ENCODE measurements around the gene SOWAHD.
A peak's percentile ranks its signal among the peaks of the same experiment; 100 is the strongest.

Gene SOWAHD

GRCh38 chrX:119753639-119754257 lies 4.6 kb upstream of the SOWAHD start:
- no peak overlapping the region for H2BK15ac ChIP-seq (replicated peaks; ENCODE audit: low read depth)
- H3K79me2 ChIP-seq (ENCODE audit: control insufficient read depth, insufficient read depth, low read length): no peaks in the 10 kb centered on the region
- H2BK120ac ChIP-seq (ENCODE audit: low read depth, low read length): no peak overlapping the region
- no peaks in the 10 kb centered on the region for H3K79me1 ChIP-seq (ENCODE audit: low read length)
- H3K56ac ChIP-seq (ENCODE audit: low read length): no peak overlapping the region
- no peak overlapping the region for H3K23ac ChIP-seq (ENCODE audit: low read length)
- no peak overlapping the region for H3K27ac ChIP-seq (ENCODE audit: low read depth, low read length)
- no peak overlapping the region for H4K5ac ChIP-seq (ENCODE audit: low read length)
- no peak overlapping the region for H3K4ac ChIP-seq (ENCODE audit: low read depth, low read length)
- H3K18ac ChIP-seq (ENCODE audit: low read length): no peak overlapping the region
- no peak overlapping the region for H4K8ac ChIP-seq (ENCODE audit: low read depth, low read length)
- H3K4me1 ChIP-seq (ENCODE audit: control insufficient read depth, low read depth, low read length): no peaks in the 10 kb centered on the region
- H3K36me3 ChIP-seq (ENCODE audit: control insufficient read depth, insufficient read depth, low read length): no peaks in the 10 kb centered on the region
- no peak overlapping the region for H3K9ac ChIP-seq (ENCODE audit: low read length)
- peak; percentile 67 for DNase-seq
- H3K4me2 ChIP-seq (ENCODE audit: low read length): no peak overlapping the region
- H2AK5ac ChIP-seq (ENCODE audit: low read length): no peak overlapping the region
- WGBS (ENCODE audit: extremely low coverage, insufficient coverage, low lambda C conversion rate): no CpG with 5 or more reads among the region's 8 CpGs
- H3K27me3 ChIP-seq (ENCODE audit: insufficient read depth, low read length, poor library complexity): no peaks in the 10 kb centered on the region
- no peak overlapping the region for H3K4me3 ChIP-seq (ENCODE audit: low read length)
- H2BK5ac ChIP-seq (ENCODE audit: low read length): no peak overlapping the region

- no peak for DNase-seq
- no peak overlapping the region for H3K23ac ChIP-seq (ENCODE audit: low read length)
- no peak overlapping the region for H3K9ac ChIP-seq (ENCODE audit: low read length)
- H2BK120ac ChIP-seq (ENCODE audit: low read depth, low read length): no peak overlapping the region
- H3K18ac ChIP-seq (ENCODE audit: low read length): no peak overlapping the region
- no peak overlapping the region for H3K4me3 ChIP-seq (ENCODE audit: low read length)
- no peaks in the 10 kb centered on the region for H3K79me1 ChIP-seq (ENCODE audit: low read length)
- H2BK15ac ChIP-seq (replicated peaks; ENCODE audit: low read depth): no peak overlapping the region
- H2AK5ac ChIP-seq (ENCODE audit: low read length): no peak overlapping the region
- no CpG with 5 or more reads among the region's 7 CpGs for WGBS (ENCODE audit: extremely low coverage, insufficient coverage, low lambda C conversion rate)
- H3K4ac ChIP-seq (ENCODE audit: low read depth, low read length): no peak overlapping the region
- no peak overlapping the region for H4K8ac ChIP-seq (ENCODE audit: low read depth, low read length)
- peaks cover 3% of the 10 kb centered on the region for H3K27me3 ChIP-seq (ENCODE audit: insufficient read depth, low read length, poor library complexity)
- H3K36me3 ChIP-seq (ENCODE audit: control insufficient read depth, insufficient read depth, low read length): no peaks in the 10 kb centered on the region
- H3K56ac ChIP-seq (ENCODE audit: low read length): no peak overlapping the region
- H3K4me2 ChIP-seq (ENCODE audit: low read length): no peak overlapping the region
- H4K5ac ChIP-seq (ENCODE audit: low read length): no peak overlapping the region
- no peak overlapping the region for H2BK5ac ChIP-seq (ENCODE audit: low read length)
- no peaks in the 10 kb centered on the region for H3K79me2 ChIP-seq (ENCODE audit: control insufficient read depth, insufficient read depth, low read length)
- H3K27ac ChIP-seq (ENCODE audit: low read depth, low read length): no peak overlapping the region
- no peaks in the 10 kb centered on the region for H3K4me1 ChIP-seq (ENCODE audit: control insufficient read depth, low read depth, low read length)
Observed at GRCh38 chrX:119755981-119756533, 2.3 kb upstream of the SOWAHD start.

DNA sequence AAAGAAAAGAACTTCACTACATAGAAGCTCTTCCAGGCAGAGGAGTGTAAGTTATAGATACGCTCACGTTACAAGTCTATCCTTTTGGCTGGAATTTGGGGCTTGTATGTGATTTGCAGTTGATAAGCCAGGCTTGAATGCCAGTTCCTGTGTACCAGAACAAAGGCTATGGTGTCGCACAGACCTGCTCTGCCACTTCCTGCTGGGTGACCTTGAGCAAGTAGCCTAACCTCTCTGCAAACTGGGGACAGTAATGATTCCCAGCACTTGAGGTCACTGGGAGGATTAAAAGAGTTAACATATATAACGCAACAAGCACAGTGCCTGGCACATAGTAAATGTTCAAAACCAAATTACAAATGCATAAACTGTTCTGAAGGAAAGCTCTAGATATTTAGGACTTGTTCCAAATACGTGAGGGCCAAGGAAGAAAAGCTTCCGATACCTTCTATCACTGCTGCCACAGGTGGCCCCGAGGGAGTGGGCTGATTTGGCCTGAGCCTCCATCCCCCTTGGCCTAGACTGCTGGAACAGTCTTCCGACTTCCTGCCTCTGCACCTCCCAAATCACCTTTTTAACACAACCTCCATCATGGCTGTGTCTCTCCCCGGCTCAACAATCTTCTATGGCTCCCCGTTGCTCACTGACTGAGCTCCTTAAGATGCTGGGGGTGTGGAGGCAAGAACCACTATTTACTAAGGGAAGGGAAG lies 1.3 kb upstream of the SOWAHD start:
- no peak overlapping the region for H4K5ac ChIP-seq (ENCODE audit: low read length)
- no peak overlapping the region for H2AK5ac ChIP-seq (ENCODE audit: low read length)
- H4K8ac ChIP-seq (ENCODE audit: low read depth, low read length): no peak overlapping the region
- H2BK5ac ChIP-seq (ENCODE audit: low read length): no peak overlapping the region
- no peaks in the 10 kb centered on the region for H3K79me1 ChIP-seq (ENCODE audit: low read length)
- DNase-seq: peak; percentile 23
- H3K18ac ChIP-seq (ENCODE audit: low read length): no peak overlapping the region
- H3K4me3 ChIP-seq (ENCODE audit: low read length): no peak overlapping the region
- H3K27ac ChIP-seq (ENCODE audit: low read depth, low read length): no peak overlapping the region
- H2BK120ac ChIP-seq (ENCODE audit: low read depth, low read length): no peak overlapping the region
- WGBS (ENCODE audit: extremely low coverage, insufficient coverage, low lambda C conversion rate): no CpG with 5 or more reads among the region's 10 CpGs
- no peak overlapping the region for H3K4ac ChIP-seq (ENCODE audit: low read depth, low read length)
- no peaks in the 10 kb centered on the region for H3K4me1 ChIP-seq (ENCODE audit: control insufficient read depth, low read depth, low read length)
- H3K23ac ChIP-seq (ENCODE audit: low read length): no peak overlapping the region
- peaks cover 3% of the 10 kb centered on the region for H3K27me3 ChIP-seq (ENCODE audit: insufficient read depth, low read length, poor library complexity)
- peak overlapping the region; percentile 25 for H3K56ac ChIP-seq (ENCODE audit: low read length)
- H2BK15ac ChIP-seq (replicated peaks; ENCODE audit: low read depth): no peak overlapping the region
- H3K36me3 ChIP-seq (ENCODE audit: control insufficient read depth, insufficient read depth, low read length): no peaks in the 10 kb centered on the region
- no peak overlapping the region for H3K4me2 ChIP-seq (ENCODE audit: low read length)
- no peaks in the 10 kb centered on the region for H3K79me2 ChIP-seq (ENCODE audit: control insufficient read depth, insufficient read depth, low read length)
- no peak overlapping the region for H3K9ac ChIP-seq (ENCODE audit: low read length)

- no peak overlapping the region for H3K4ac ChIP-seq (ENCODE audit: low read depth, low read length)
- no peak overlapping the region for H2AK5ac ChIP-seq (ENCODE audit: low read length)
- H3K9ac ChIP-seq (ENCODE audit: low read length): peak overlapping the region; percentile 53
- H3K4me1 ChIP-seq (ENCODE audit: control insufficient read depth, low read depth, low read length): no peaks in the 10 kb centered on the region
- H2BK120ac ChIP-seq (ENCODE audit: low read depth, low read length): no peak overlapping the region
- H3K18ac ChIP-seq (ENCODE audit: low read length): no peak overlapping the region
- no peaks in the 10 kb centered on the region for H3K79me2 ChIP-seq (ENCODE audit: control insufficient read depth, insufficient read depth, low read length)
- no peak overlapping the region for H4K8ac ChIP-seq (ENCODE audit: low read depth, low read length)
- H4K5ac ChIP-seq (ENCODE audit: low read length): no peak overlapping the region
- DNase-seq: no peak
- no peaks in the 10 kb centered on the region for H3K36me3 ChIP-seq (ENCODE audit: control insufficient read depth, insufficient read depth, low read length)
- H3K79me1 ChIP-seq (ENCODE audit: low read length): no peaks in the 10 kb centered on the region
- no peak overlapping the region for H2BK15ac ChIP-seq (replicated peaks; ENCODE audit: low read depth)
- H2BK5ac ChIP-seq (ENCODE audit: low read length): no peak overlapping the region
- no peak overlapping the region for H3K4me3 ChIP-seq (ENCODE audit: low read length)
- H3K4me2 ChIP-seq (ENCODE audit: low read length): peak overlapping the region; percentile 30
- peak overlapping the region; percentile 73 for H3K56ac ChIP-seq (ENCODE audit: low read length)
- H3K27ac ChIP-seq (ENCODE audit: low read depth, low read length): no peak overlapping the region
- H3K27me3 ChIP-seq (ENCODE audit: insufficient read depth, low read length, poor library complexity): peaks cover 3% of the 10 kb centered on the region
- no peak overlapping the region for H3K23ac ChIP-seq (ENCODE audit: low read length)
- WGBS (ENCODE audit: extremely low coverage, insufficient coverage, low lambda C conversion rate): no CpG with 5 or more reads among the region's 12 CpGs
Observed at GRCh38 chrX:119757646-119757978, 776 bp upstream of the SOWAHD start.

DNA sequence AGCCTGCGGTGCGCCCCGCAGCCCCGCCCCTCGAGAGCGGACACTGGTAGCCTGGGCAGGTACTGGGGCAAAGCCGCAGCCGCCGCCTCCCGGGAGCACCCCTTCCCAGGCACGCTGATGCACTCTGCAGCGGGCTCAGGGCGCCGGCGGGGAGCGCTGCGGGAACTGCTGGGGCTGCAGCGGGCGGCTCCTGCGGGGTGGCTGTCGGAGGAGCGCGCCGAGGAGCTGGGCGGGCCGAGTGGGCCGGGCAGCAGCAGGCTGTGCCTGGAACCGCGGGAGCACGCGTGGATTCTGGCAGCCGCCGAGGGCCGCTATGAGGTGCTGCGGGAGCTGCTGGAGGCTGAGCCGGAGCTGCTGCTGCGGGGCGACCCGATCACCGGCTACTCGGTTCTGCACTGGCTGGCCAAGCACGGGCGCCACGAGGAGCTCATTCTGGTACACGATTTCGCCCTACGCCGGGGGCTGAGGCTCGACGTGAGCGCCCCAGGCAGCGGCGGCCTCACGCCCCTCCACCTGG lies 401 bp downstream of the SOWAHD start:
- Histone ChIP-seq H3K18ac (ENCODE audit: low read length) (no peak overlapping the region), H3K56ac (ENCODE audit: low read length) (peak overlapping the region; percentile 81), H3K36me3 (ENCODE audit: control insufficient read depth, insufficient read depth, low read length) (no peaks in the 10 kb centered on the region), H3K4me1 (ENCODE audit: control insufficient read depth, low read depth, low read length) (no peaks in the 10 kb centered on the region), H4K8ac (ENCODE audit: low read depth, low read length) (no peak overlapping the region), H3K4me2 (ENCODE audit: low read length) (peak overlapping the region; percentile 50), H3K27me3 (ENCODE audit: insufficient read depth, low read length, poor library complexity) (peaks cover 3% of the 10 kb centered on the region), H3K79me2 (ENCODE audit: control insufficient read depth, insufficient read depth, low read length) (no peaks in the 10 kb centered on the region), H2BK120ac (ENCODE audit: low read depth, low read length) (no peak overlapping the region), H2BK5ac (ENCODE audit: low read length) (no peak overlapping the region), H3K27ac (ENCODE audit: low read depth, low read length) (no peak overlapping the region), H3K23ac (ENCODE audit: low read length) (no peak overlapping the region), H3K4ac (ENCODE audit: low read depth, low read length) (no peak overlapping the region), H3K4me3 (ENCODE audit: low read length) (peak overlapping the region; percentile 17), H2AK5ac (ENCODE audit: low read length) (no peak overlapping the region), H3K79me1 (ENCODE audit: low read length) (no peaks in the 10 kb centered on the region), H4K5ac (ENCODE audit: low read length) (no peak overlapping the region), H2BK15ac (replicated peaks; ENCODE audit: low read depth) (no peak overlapping the region), H3K9ac (ENCODE audit: low read length) (peak overlapping the region; percentile 53)
- peak; percentile 22 for DNase-seq
- no CpG with 5 or more reads among the region's 54 CpGs for WGBS (ENCODE audit: extremely low coverage, insufficient coverage, low lambda C conversion rate)

Measured in mesendoderm (in vitro differentiated cells).